Measurements from ENCODE around the gene PPFIBP2. TPM values are rescaled to one million over a fixed set of nuclear protein-coding genes. Genes with fewer than 3 reads are reported as not detected.

Gene PPFIBP2
- total RNA-seq, 1 donor from 2014 or later = 8.7 TPM

- Histone ChIP-seq H3K4me1 (peaks cover 16% of the 10 kb centered on the region), H4K20me1 (ENCODE audit: low read depth) (no peaks in the 10 kb centered on the region), H3K9ac (no peak overlapping the region), H3K4me2 (no peak overlapping the region), H3K27ac (no peak overlapping the region), H3F3A (ENCODE audit: low read depth) (no peaks in the 10 kb centered on the region), H2AFZ (replicated peaks) (no peak overlapping the region), H3K9me3 (ENCODE audit: low read depth) (no peaks in the 10 kb centered on the region), H3K4me3 (no peak overlapping the region), H3K27me3 (no peaks in the 10 kb centered on the region), H3K36me3 (no peaks in the 10 kb centered on the region), H3K79me2 (ENCODE audit: low read depth) (no peaks in the 10 kb centered on the region)
- H3K9me3 Mint-ChIP-seq = no peaks in the 10 kb centered on the region
- H3K4me1 Mint-ChIP-seq = peaks cover 10% of the 10 kb centered on the region
- H3K36me3 Mint-ChIP-seq = no peaks in the 10 kb centered on the region
- H3K27ac Mint-ChIP-seq = no peak overlapping the region
- H3K27me3 Mint-ChIP-seq (ENCODE audit: insufficient read depth, low read depth) = peaks cover 11% of the 10 kb centered on the region
- DNase-seq (ENCODE audit: low spot score) = no peak
- no peak overlapping the region for H3K4me3 Mint-ChIP-seq
- TF ChIP-seq EZH2 (IDR thresholded peaks at IDR 0.05) (no peak), EZH2phosphoT487 (IDR thresholded peaks at IDR 0.05) (no peak), CTCF (IDR thresholded peaks at IDR 0.05) (no peak)
These were observed 23.5 kb downstream of the PPFIBP2 start for GRCh38 chr11:7537265-7537664.

GRCh38 chr11:7538031-7538430 lies 24.2 kb downstream of the PPFIBP2 start:
- peaks cover 11% of the 10 kb centered on the region for H3K27me3 Mint-ChIP-seq (ENCODE audit: insufficient read depth, low read depth)
- peak overlapping the region; percentile 24 for H3K27ac Mint-ChIP-seq
- Histone ChIP-seq H3K9ac (no peak overlapping the region), H3K27me3 (no peaks in the 10 kb centered on the region), H3K27ac (no peak overlapping the region), H4K20me1 (ENCODE audit: low read depth) (no peaks in the 10 kb centered on the region), H3K4me3 (no peak overlapping the region), H3K79me2 (ENCODE audit: low read depth) (no peaks in the 10 kb centered on the region), H3K36me3 (no peaks in the 10 kb centered on the region), H3K4me2 (no peak overlapping the region), H3K4me1 (peaks cover 16% of the 10 kb centered on the region), H2AFZ (replicated peaks) (no peak overlapping the region), H3F3A (ENCODE audit: low read depth) (no peaks in the 10 kb centered on the region), H3K9me3 (ENCODE audit: low read depth) (no peaks in the 10 kb centered on the region)
- no peak overlapping the region for H3K4me3 Mint-ChIP-seq
- H3K36me3 Mint-ChIP-seq = no peaks in the 10 kb centered on the region
- H3K9me3 Mint-ChIP-seq = no peaks in the 10 kb centered on the region
- H3K4me1 Mint-ChIP-seq = peaks cover 13% of the 10 kb centered on the region
- TF ChIP-seq EZH2 (IDR thresholded peaks at IDR 0.05) (no peak), EZH2phosphoT487 (IDR thresholded peaks at IDR 0.05) (no peak), CTCF (IDR thresholded peaks at IDR 0.05) (no peak)
- no peak for DNase-seq (ENCODE audit: low spot score)

- H3K79me2 ChIP-seq (ENCODE audit: low read depth) = no peaks in the 10 kb centered on the region
- H3F3A ChIP-seq (ENCODE audit: low read depth) = no peaks in the 10 kb centered on the region
- H3K4me1 Mint-ChIP-seq = peaks cover 13% of the 10 kb centered on the region
- no peak overlapping the region for H3K4me3 Mint-ChIP-seq
- H3K9me3 Mint-ChIP-seq = no peaks in the 10 kb centered on the region
- TF ChIP-seq EZH2phosphoT487 (IDR thresholded peaks at IDR 0.05) = no peak
- TF ChIP-seq EZH2 (IDR thresholded peaks at IDR 0.05) = no peak
- TF ChIP-seq CTCF (IDR thresholded peaks at IDR 0.05) = no peak
- H3K27me3 Mint-ChIP-seq (ENCODE audit: insufficient read depth, low read depth) = peaks cover 11% of the 10 kb centered on the region
- H3K36me3 ChIP-seq = no peaks in the 10 kb centered on the region
- H3K4me3 ChIP-seq = no peak overlapping the region
- peak; percentile 25 for DNase-seq (ENCODE audit: low spot score)
- no peak overlapping the region for H3K9ac ChIP-seq
- H3K9me3 ChIP-seq (ENCODE audit: low read depth) = no peaks in the 10 kb centered on the region
- H4K20me1 ChIP-seq (ENCODE audit: low read depth) = no peaks in the 10 kb centered on the region
- peak overlapping the region; percentile 24 for H3K27ac Mint-ChIP-seq
- H3K27me3 ChIP-seq = no peaks in the 10 kb centered on the region
- H3K36me3 Mint-ChIP-seq = no peaks in the 10 kb centered on the region
- H3K4me1 ChIP-seq = peaks cover 16% of the 10 kb centered on the region
- H3K4me2 ChIP-seq = peak overlapping the region; percentile 25
- H3K27ac ChIP-seq = no peak overlapping the region
- no peak overlapping the region for H2AFZ ChIP-seq (replicated peaks)
These were observed 25.0 kb downstream of the PPFIBP2 start for GRCh38 chr11:7538466-7539454.

Data from neural progenitor cell (in vitro differentiated cells).